ENCODE results near the gene KCNMB3.

Gene KCNMB3

DNA sequence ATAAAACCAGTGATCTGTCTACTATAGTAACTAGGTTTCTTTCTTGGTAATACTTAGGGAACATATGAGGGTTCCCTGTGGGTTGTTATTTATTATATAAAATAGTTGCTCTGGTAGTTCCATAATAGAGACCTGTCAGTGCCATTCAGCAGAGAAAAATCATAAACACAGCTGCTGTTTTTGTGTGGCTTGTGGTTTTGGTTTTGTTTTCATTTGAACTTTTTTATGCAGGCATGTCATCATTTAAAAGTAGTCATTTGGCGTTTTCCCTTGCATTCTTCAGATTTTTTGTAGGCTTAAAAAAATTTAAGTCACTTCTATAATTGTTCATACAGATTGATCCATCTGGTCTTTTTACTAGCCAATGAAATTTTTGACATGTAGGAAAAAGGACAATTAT is 54.8 kb downstream of the KCNMB3 start:
- no peak for DNase-seq (ENCODE audit: low spot score)

- DNase-seq (ENCODE audit: low spot score), result no peak
Observed at GRCh38 chr3:179194931-179195330, 56.0 kb downstream of the KCNMB3 start.
